GM06990 (cell line): ENCODE results near the gene STEAP2.

Experiments used
- DNase-seq: peaks from one replicate; pipeline ENCODE4 v3.0.0-alpha.2; 2011; ENCODE audit not compliant: insufficient read length; ENCODE audit errors: extremely low read depth
- H3K27me3 ChIP-seq: replicated peaks from 2 replicates; pipeline ENCODE4 v1.6.0; 2011; ENCODE audit warnings: low read length; ENCODE audit not compliant: control insufficient read depth, insufficient read depth
- H3K36me3 ChIP-seq: 2 replicates; pipeline ENCODE4 v1.5.1; 2011; ENCODE audit warnings: low read length; ENCODE audit not compliant: control insufficient read depth, insufficient read depth
- H3K4me3 ChIP-seq: replicated peaks from 2 replicates; pipeline ENCODE4 v1.5.1; 2011; ENCODE audit warnings: low read depth, mild to moderate bottlenecking, control low read depth, low read length
- CTCF ChIP-seq: IDR thresholded peaks from 2 replicates; pipeline ENCODE4 v1.5.1; 2011; ENCODE audit warnings: low read length, control low read depth, mild to moderate bottlenecking, inconsistent platforms; ENCODE audit not compliant: insufficient read depth, poor library complexity, severe bottlenecking

Gene STEAP2

GRCh38 chr7:90274161-90274560 lies 62.6 kb downstream of the STEAP2 start:
- DNase-seq, result no peak
- H3K36me3 ChIP-seq, result no peaks in the 10 kb centered on the region
- H3K4me3 ChIP-seq, result no peak overlapping the region
- TF ChIP-seq CTCF, result no peak
- no peaks in the 10 kb centered on the region for H3K27me3 ChIP-seq

- Histone ChIP-seq H3K36me3 (no peaks in the 10 kb centered on the region), H3K4me3 (no peak overlapping the region), H3K27me3 (no peaks in the 10 kb centered on the region)
- DNase-seq, result no peak
- no peak for TF ChIP-seq CTCF
Measured at GRCh38 chr7:90276033-90276728, 64.6 kb downstream of the STEAP2 start.
